ENCODE data around the gene MIB2.

DNA sequence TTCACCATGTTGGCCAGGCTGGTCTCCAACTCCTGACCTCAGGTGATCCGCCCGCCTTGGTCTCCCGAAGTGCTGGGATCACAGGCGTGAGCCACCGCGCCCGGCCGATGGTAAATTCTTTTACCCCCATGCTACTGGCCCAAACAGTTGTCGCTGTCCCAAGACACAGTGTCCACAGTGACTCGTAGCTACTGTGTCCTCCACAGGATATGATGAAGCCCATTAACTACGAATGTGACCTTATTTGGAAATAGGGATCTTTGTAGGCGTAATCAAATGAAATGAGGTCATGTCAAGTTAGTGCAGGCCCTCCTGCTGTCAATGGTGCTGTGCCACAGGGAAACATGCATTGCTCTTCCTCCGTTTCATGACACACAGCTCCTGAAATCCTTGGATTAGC lies 23.8 kb upstream of the MIB2 start:
- TF ChIP-seq POLR2A (IDR thresholded peaks at IDR 0.05) (no peak), CTCF (IDR thresholded peaks at IDR 0.05) (no peak)
